ENCODE results near the gene ADCY4.

ADCY4 gene

DNA sequence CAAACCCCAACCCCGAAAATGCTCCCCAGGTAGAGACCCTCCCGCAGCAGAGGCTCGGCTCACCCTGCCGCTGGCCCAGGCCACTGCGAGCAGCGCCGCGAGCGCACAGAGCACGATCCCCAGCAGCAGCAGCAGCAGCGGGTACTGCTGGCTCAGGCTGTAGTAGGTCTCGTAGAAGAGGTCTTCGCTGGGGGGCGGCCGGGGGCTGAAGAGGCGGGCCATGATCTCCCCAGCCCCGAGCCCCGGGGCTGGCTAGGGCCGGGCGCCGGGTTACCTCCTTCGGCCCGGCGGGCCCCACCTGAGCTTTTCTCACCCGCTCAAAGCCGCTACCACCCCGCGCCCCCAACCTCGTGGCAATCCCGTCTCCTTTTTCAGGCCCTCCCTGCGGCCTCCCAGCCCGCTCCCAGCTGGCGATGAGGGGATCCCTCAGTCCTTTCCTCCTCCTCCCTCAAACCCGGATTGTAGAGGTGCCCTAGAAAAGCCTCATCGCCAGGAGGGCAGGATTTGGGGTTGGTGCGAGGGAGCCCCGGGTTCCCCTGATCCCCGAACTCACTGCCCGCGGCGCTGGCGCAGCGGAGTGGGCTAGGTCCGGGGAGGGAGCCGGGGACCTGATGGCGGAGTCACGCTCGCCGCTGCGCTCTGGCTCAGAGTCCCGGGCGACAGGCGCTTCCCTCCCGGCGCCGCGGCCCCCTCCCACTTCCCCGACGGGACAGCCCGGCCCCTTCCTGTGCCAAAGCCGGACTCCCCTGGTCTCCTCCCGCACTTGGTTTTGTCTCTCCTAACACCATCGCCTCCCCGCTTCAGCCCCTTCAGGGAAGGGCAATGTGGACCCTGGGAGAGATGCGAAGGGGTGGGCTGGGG lies at the start of gene ADCY4:
Gene ADCY4, minus strand, starts transcription at position 641 of the 861 bp plus-strand sequence. Its CDS starts 419 bp downstream, at position 222.
- peak within 1 kb of the TSS; percentile 21 to 59 for H3K27ac ChIP-seq
- peak within 1 kb of the TSS; percentile 60 for H3K4me3 ChIP-seq
- TF ChIP-seq, protein P1, sequence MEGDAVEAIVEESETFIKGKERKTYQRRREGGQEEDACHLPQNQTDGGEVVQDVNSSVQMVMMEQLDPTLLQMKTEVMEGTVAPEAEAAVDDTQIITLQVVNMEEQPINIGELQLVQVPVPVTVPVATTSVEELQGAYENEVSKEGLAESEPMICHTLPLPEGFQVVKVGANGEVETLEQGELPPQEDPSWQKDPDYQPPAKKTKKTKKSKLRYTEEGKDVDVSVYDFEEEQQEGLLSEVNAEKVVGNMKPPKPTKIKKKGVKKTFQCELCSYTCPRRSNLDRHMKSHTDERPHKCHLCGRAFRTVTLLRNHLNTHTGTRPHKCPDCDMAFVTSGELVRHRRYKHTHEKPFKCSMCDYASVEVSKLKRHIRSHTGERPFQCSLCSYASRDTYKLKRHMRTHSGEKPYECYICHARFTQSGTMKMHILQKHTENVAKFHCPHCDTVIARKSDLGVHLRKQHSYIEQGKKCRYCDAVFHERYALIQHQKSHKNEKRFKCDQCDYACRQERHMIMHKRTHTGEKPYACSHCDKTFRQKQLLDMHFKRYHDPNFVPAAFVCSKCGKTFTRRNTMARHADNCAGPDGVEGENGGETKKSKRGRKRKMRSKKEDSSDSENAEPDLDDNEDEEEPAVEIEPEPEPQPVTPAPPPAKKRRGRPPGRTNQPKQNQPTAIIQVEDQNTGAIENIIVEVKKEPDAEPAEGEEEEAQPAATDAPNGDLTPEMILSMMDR (IDR thresholded peaks at IDR 0.05) = no peak
- no peak for DNase-seq (ENCODE audit: low spot score)

DNA sequence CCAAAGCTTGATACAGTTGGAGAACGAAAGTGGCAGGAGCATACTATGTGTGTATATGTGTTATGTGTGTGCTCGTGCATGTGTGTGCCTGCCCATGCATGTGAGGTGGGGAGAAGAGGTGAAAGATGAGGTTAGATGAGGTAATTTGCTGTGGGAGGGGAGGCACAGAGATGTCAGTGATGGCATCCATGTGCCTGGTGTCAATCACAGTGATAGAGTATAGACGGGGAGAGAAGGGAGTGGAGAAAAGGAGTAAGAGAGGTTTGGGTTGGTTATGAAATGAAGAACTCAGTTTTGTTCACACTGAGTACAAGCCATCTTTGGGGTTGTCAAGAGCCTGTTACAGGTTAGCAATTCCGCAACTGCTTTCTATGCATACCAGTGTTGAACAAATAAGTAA lies 49.3 kb upstream of the ADCY4 start:
- H3K4me3 ChIP-seq = no peak overlapping the region
- H3K27ac ChIP-seq = no peak overlapping the region
- DNase-seq (ENCODE audit: low spot score) = no peak
- TF ChIP-seq, protein P1 (IDR thresholded peaks at IDR 0.05) = no peak

DNA sequence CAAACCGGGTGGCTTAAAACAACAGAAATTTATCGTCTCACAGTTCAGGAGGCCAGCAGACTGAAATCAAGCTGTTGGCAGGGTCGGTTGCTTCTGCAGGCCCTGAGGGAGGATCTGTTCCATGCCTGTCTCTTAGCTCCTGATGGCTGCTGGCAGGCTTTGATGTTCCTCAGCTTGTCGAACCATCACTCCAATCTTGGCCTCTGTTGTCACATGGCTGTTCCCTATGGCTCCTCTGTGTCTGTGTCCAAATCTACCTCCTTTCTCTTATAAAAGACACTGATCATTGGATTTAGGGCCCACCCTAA lies 47.1 kb upstream of the ADCY4 start:
- Histone ChIP-seq H3K27ac (no peak overlapping the region), H3K4me3 (no peak overlapping the region)
- no peak for DNase-seq (ENCODE audit: low spot score)
- TF ChIP-seq, protein P1 (IDR thresholded peaks at IDR 0.05) = no peak

DNA sequence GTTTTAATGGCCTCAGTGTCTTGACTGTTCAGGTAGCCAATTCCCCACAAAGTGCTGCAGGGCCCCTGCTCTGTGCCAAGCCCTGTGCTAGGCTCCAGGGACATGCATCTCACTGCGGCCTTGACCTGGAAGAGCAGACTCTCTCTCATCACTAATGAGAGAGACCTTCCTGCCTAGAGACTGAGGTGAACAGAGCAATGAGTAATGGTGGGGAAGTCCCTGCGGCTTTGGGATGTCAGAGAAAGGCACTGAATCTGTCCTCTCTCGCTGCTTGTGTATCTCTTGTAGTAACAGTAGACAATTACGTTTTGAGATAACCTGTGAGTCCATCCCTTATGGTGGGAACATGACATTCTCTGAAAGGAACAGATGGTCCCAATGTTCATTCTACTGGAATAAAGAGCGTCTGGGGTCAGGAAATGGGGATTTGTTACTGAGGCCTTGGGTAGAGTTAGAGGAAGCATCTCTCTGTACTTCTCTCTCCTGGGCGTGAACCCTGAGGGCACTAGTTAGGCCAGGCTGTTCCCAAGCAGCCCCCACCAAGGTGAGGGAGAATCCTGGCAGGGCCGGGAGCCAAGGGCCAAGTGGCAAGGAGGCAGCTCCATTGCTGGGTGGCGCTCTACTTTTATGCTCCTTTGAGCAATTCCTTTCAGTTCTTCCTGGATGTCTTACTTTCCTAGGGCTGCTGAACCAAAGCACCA lies 46.6 kb upstream of the ADCY4 start:
- no peak overlapping the region for H3K4me3 ChIP-seq

GRCh38 chr14:24379907-24380730 lies 45.2 kb upstream of the ADCY4 start:
- TF ChIP-seq, protein P1 (IDR thresholded peaks at IDR 0.05) = no peak
- Histone ChIP-seq H3K27ac (no peak overlapping the region), H3K4me3 (no peak overlapping the region)
- DNase-seq (ENCODE audit: low spot score) = peak; percentile 53

More for the DNA sequence above, 46.6 kb upstream of the ADCY4 start:
- DNase-seq (ENCODE audit: low spot score) = peak; percentile 33
- H3K27ac ChIP-seq = no peak overlapping the region
- TF ChIP-seq, protein P1 (IDR thresholded peaks at IDR 0.05) = no peak

GRCh38 chr14:24378981-24379906 lies 44.4 kb upstream of the ADCY4 start:
- DNase-seq (ENCODE audit: low spot score) = peak; percentile 67
- Histone ChIP-seq H3K4me3 (no peak overlapping the region), H3K27ac (no peak overlapping the region)
- TF ChIP-seq, protein P1 (IDR thresholded peaks at IDR 0.05) = no peak

Measured in coronary artery (tissue), 2 donors.